Measurements from ENCODE around the gene RAPGEFL1. TPM values are rescaled to one million over a fixed set of nuclear protein-coding genes. Genes with fewer than 3 reads are reported as not detected.

The RAPGEFL1 gene
- total and polyA plus RNA-seq, 10 of the 15 experiments (the other 5 are each of a cell fraction or from before 2014, with no cell fraction given) = 0.13 to 3.2 (median 1.5) TPM

GRCh38 chr17:40179923-40180659 lies 2.8 kb downstream of the RAPGEFL1 start:
- no peak for FAIRE-seq
- DNase-seq (ENCODE audit: low read depth, low spot score) = no peak
- intact Hi-C loops (cut with micrococcal nuclease; ENCODE audit: unreplicated experiment) = no loop called here
- H3K79me2 ChIP-seq (ENCODE audit: control insufficient read depth, insufficient read depth, low read length) = no peaks in the 10 kb centered on the region
- H3K27ac ChIP-seq (ENCODE audit: control insufficient read depth, insufficient read depth) = no peak overlapping the region
- peaks cover 4% of the 10 kb centered on the region for H3K4me1 ChIP-seq (ENCODE audit: control insufficient read depth, insufficient read depth, low read length)
- TF ChIP-seq MEF2B (IDR thresholded peaks at IDR 0.05; ENCODE audit: partially characterized antibody, poor library complexity, severe bottlenecking) (peak; percentile 24), RAD51 (IDR thresholded peaks at IDR 0.05) (no peak)
- no peak for ATAC-seq
- no peak overlapping the region for H3K4me2 ChIP-seq (ENCODE audit: control insufficient read depth, insufficient read depth)
- peaks cover 0 to 4% of the 10 kb centered on the region in 2 experiments; a peak in 2 of 4 replicates for H3K36me3 ChIP-seq (ENCODE audit: control insufficient read depth in 2 of 2, insufficient read depth in 2 of 2, low read length in 1 of 2)
- no peak overlapping the region for H3K4me3 ChIP-seq
- ChIA-PET CTCF (interaction anchor here (1.0 to 1.8 kb wide), 4 partner anchors 12 to 70 kb away, joined by 3 to 6 read pairs (median 4); no protein-coding TSS in a partner anchor), RAD21 (ENCODE audit: unreplicated experiment) (interaction anchor here (1.7 to 2.2 kb wide), 2 partner anchors 12 to 69 kb away, joined by 3 to 6 read pairs; no protein-coding TSS in a partner anchor), POLR2A (interaction anchor here (0.5 to 1.8 kb wide), 5 partner anchors 9 to 136 kb away, joined by 3 to 7 read pairs (median 4); no protein-coding TSS in a partner anchor), SMC1A (ENCODE audit: uncharacterized antibody, unreplicated experiment) (interaction anchor here (0.9 to 2.2 kb wide), 3 partner anchors 11 to 67 kb away, joined by 3 to 7 read pairs (median 6); no protein-coding TSS in a partner anchor)
- H3K27me3 ChIP-seq (replicated peaks in 1 of 2; ENCODE audit: control insufficient read depth in 2 of 2, insufficient read depth in 2 of 2, low read length in 1 of 2) = no peaks in the 10 kb centered on the region
- no peak overlapping the region for H2AFZ ChIP-seq (ENCODE audit: control insufficient read depth, low read depth, low read length)
- H3K9me3 ChIP-seq (replicated peaks; ENCODE audit: control insufficient read depth, insufficient read depth, low read length) = no peaks in the 10 kb centered on the region
- H4K20me1 ChIP-seq (ENCODE audit: control insufficient read depth, insufficient read depth) = no peaks in the 10 kb centered on the region
- H3K9ac ChIP-seq (ENCODE audit: control insufficient read depth, insufficient read depth, low read length) = no peak overlapping the region
- WGBS (ENCODE audit: insufficient coverage, insufficient replicate concordance, low lambda C conversion rate, missing lambda C conversion rate) = 54% methylated on average over 6 of the region's 6 CpGs
- BruUV-seq (replicated peaks) = no TSS peak
- in situ Hi-C loops (cut with MboI) = no loop called here

- intact Hi-C loops (cut with micrococcal nuclease; ENCODE audit: unreplicated experiment) = no loop called here
- no peak overlapping the region for H3K9ac ChIP-seq (ENCODE audit: control insufficient read depth, insufficient read depth, low read length)
- DNase-seq (ENCODE audit: low read depth, low spot score) (no peak), ATAC-seq (no peak), FAIRE-seq (no peak)
- H3K9me3 ChIP-seq (replicated peaks; ENCODE audit: control insufficient read depth, insufficient read depth, low read length) = no peaks in the 10 kb centered on the region
- CTCF ChIA-PET = interaction anchor here (1.3 to 1.8 kb wide), 2 partner anchors 68 to 69 kb away, joined by 4 read pairs; no protein-coding TSS in a partner anchor
- POLR2A ChIA-PET = interaction anchor here (1.8 kb wide), 1 partner anchor 9 kb away, joined by 5 read pairs; no protein-coding TSS in a partner anchor
- H3K4me2 ChIP-seq (ENCODE audit: control insufficient read depth, insufficient read depth) = no peak overlapping the region
- no peaks in the 10 kb centered on the region for H3K79me2 ChIP-seq (ENCODE audit: control insufficient read depth, insufficient read depth, low read length)
- SMC1A ChIA-PET (ENCODE audit: uncharacterized antibody, unreplicated experiment) = interaction anchor here (0.9 to 2.2 kb wide), 2 partner anchors 10 to 67 kb away, joined by 6 to 7 read pairs; no protein-coding TSS in a partner anchor
- H3K4me1 ChIP-seq (ENCODE audit: control insufficient read depth, insufficient read depth, low read length) = peaks cover 4% of the 10 kb centered on the region
- RAD21 ChIA-PET (ENCODE audit: unreplicated experiment) = no interaction called here
- WGBS (ENCODE audit: insufficient coverage, insufficient replicate concordance, low lambda C conversion rate, missing lambda C conversion rate) = 80% methylated on average over 5 of the region's 5 CpGs
- no peak overlapping the region for H3K4me3 ChIP-seq
- peaks cover 0 to 4% of the 10 kb centered on the region in 2 experiments; a peak in 2 of 4 replicates for H3K36me3 ChIP-seq (ENCODE audit: control insufficient read depth in 2 of 2, insufficient read depth in 2 of 2, low read length in 1 of 2)
- BruUV-seq (replicated peaks) = no TSS peak
- H3K27me3 ChIP-seq (replicated peaks in 1 of 2; ENCODE audit: control insufficient read depth in 2 of 2, insufficient read depth in 2 of 2, low read length in 1 of 2) = no peaks in the 10 kb centered on the region
- no peak overlapping the region for H2AFZ ChIP-seq (ENCODE audit: control insufficient read depth, low read depth, low read length)
- in situ Hi-C loops (cut with MboI) = no loop called here
- H4K20me1 ChIP-seq (ENCODE audit: control insufficient read depth, insufficient read depth) = no peaks in the 10 kb centered on the region
- no peak overlapping the region for H3K27ac ChIP-seq (ENCODE audit: control insufficient read depth, insufficient read depth)
- no peak for TF ChIP-seq IKZF1 (conservative IDR thresholded peaks at IDR 0.05)
- no peak for TF ChIP-seq HDGF (IDR thresholded peaks at IDR 0.05)
- no peak for TF ChIP-seq RFX5 (IDR thresholded peaks at IDR 0.05; ENCODE audit: low read depth, low read length)
- no peak for TF ChIP-seq MYC (IDR thresholded peaks at IDR 0.05; ENCODE audit: insufficient read depth, insufficient read length, insufficient replicate concordance, low read length, severe bottlenecking)
- TF ChIP-seq CBX3 (IDR thresholded peaks at IDR 0.05; ENCODE audit: borderline replicate concordance, low read depth) = no peak
- no peak for TF ChIP-seq SPI1 (IDR thresholded peaks at IDR 0.05; ENCODE audit: borderline replicate concordance, insufficient read depth, low read depth, low read length)
- no peak for TF ChIP-seq ZNF274 (IDR thresholded peaks at IDR 0.05; ENCODE audit: insufficient read depth, insufficient read length)
- TF ChIP-seq SREBF2 (IDR thresholded peaks at IDR 0.05; ENCODE audit: low read length) = no peak
- TF ChIP-seq, protein P1, sequence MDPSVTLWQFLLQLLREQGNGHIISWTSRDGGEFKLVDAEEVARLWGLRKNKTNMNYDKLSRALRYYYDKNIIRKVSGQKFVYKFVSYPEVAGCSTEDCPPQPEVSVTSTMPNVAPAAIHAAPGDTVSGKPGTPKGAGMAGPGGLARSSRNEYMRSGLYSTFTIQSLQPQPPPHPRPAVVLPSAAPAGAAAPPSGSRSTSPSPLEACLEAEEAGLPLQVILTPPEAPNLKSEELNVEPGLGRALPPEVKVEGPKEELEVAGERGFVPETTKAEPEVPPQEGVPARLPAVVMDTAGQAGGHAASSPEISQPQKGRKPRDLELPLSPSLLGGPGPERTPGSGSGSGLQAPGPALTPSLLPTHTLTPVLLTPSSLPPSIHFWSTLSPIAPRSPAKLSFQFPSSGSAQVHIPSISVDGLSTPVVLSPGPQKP (IDR thresholded peaks at IDR 0.05; ENCODE audit: low read depth, low read length) = no peak
- TF ChIP-seq, protein P2, sequence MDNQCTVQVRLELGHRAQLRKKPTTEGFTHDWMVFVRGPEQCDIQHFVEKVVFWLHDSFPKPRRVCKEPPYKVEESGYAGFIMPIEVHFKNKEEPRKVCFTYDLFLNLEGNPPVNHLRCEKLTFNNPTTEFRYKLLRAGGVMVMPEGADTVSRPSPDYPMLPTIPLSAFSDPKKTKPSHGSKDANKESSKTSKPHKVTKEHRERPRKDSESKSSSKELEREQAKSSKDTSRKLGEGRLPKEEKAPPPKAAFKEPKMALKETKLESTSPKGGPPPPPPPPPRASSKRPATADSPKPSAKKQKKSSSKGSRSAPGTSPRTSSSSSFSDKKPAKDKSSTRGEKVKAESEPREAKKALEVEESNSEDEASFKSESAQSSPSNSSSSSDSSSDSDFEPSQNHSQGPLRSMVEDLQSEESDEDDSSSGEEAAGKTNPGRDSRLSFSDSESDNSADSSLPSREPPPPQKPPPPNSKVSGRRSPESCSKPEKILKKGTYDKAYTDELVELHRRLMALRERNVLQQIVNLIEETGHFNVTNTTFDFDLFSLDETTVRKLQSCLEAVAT (IDR thresholded peaks at IDR 0.05) = no peak
These were observed 3.4 kb downstream of the RAPGEFL1 start for GRCh38 chr17:40180694-40181093.
